Nephron (organoid): ENCODE measurements around the gene ITK.

Experiments used
- H3K27ac Mint-ChIP-seq, 3 experiments: 2 replicates each; pipeline ENCODE4 v1.8.0; 2020; ENCODE audit warnings: mixed read lengths in 3 of 3, mild to moderate bottlenecking in 2 of 3, moderate library complexity in 1 of 3
- H3K27me3 Mint-ChIP-seq: 2 replicates; pipeline ENCODE4 v1.8.0; 2021; ENCODE audit warnings: low read depth, mild to moderate bottlenecking, moderate library complexity, mixed read lengths
- H3K36me3 Mint-ChIP-seq: 2 replicates; pipeline ENCODE4 v1.8.0; 2020; ENCODE audit warnings: low read depth, mixed read lengths
- H3K4me1 Mint-ChIP-seq: 2 replicates; pipeline ENCODE4 v1.8.0; 2020; ENCODE audit warnings: mixed read lengths
- H3K4me3 Mint-ChIP-seq, 3 experiments: 2 replicates each; pipeline ENCODE4 v1.8.0; 2020; ENCODE audit warnings: mild to moderate bottlenecking in 3 of 3, mixed read lengths in 3 of 3, moderate library complexity in 2 of 3
- H3K9me3 Mint-ChIP-seq: 2 replicates; pipeline ENCODE4 v1.8.0; 2020; ENCODE audit warnings: mixed read lengths
- CTCF ChIP-seq, 3 experiments: fragments of 200-600 bp; sonication (generic); IDR thresholded peaks; one replicate each; pipeline ENCODE4 v1.5.0; 2021; ENCODE audit warnings: antibody characterized with exemption in 3 of 3; ENCODE audit not compliant: unreplicated experiment in 3 of 3

The ITK gene

GRCh38 chr5:157165668-157166067 is 15.0 kb upstream of the ITK start:
- TF ChIP-seq CTCF (IDR thresholded peaks at IDR 0.05; ENCODE audit: unreplicated experiment in 3 of 3): no peak
- peaks cover 15% of the 10 kb centered on the region for H3K27me3 Mint-ChIP-seq
- no peaks in the 10 kb centered on the region for H3K4me1 Mint-ChIP-seq
- no peak overlapping the region for H3K4me3 Mint-ChIP-seq
- H3K27ac Mint-ChIP-seq: no peak overlapping the region
- H3K36me3 Mint-ChIP-seq: no peaks in the 10 kb centered on the region
- no peaks in the 10 kb centered on the region for H3K9me3 Mint-ChIP-seq

GRCh38 chr5:157166214-157167213 is 14.1 kb upstream of the ITK start, which contains the start of gene GARIN3:
Gene GARIN3 (minus strand): TSS chr5:157166264. CDS start chr5:157166168, 96 bp downstream.
- H3K4me3 Mint-ChIP-seq: no peak within 1 kb of the TSS
- H3K4me1 Mint-ChIP-seq: no peaks in the 10 kb centered on the region
- H3K27ac Mint-ChIP-seq: no peak within 1 kb of the TSS
- H3K36me3 Mint-ChIP-seq: no peaks in the 10 kb centered on the region
- H3K9me3 Mint-ChIP-seq: no peaks in the 10 kb centered on the region
- no peak for TF ChIP-seq CTCF (IDR thresholded peaks at IDR 0.05; ENCODE audit: unreplicated experiment in 3 of 3)
- H3K27me3 Mint-ChIP-seq: peaks cover 15% of the 10 kb centered on the region

- Mint-ChIP-seq H3K27ac (no peak overlapping the region), H3K4me3 (no peak overlapping the region), H3K4me1 (no peaks in the 10 kb centered on the region), H3K9me3 (no peaks in the 10 kb centered on the region), H3K27me3 (peaks cover 15% of the 10 kb centered on the region), H3K36me3 (no peaks in the 10 kb centered on the region)
- no peak for TF ChIP-seq CTCF (IDR thresholded peaks at IDR 0.05; ENCODE audit: unreplicated experiment in 3 of 3)
Observed at GRCh38 chr5:157167214-157167621, 13.4 kb upstream of the ITK start.

GRCh38 chr5:157168286-157168685 is 12.4 kb upstream of the ITK start:
- no peaks in the 10 kb centered on the region for H3K36me3 Mint-ChIP-seq
- no peak overlapping the region for H3K27ac Mint-ChIP-seq
- no peak for TF ChIP-seq CTCF (IDR thresholded peaks at IDR 0.05; ENCODE audit: unreplicated experiment in 3 of 3)
- no peaks in the 10 kb centered on the region for H3K9me3 Mint-ChIP-seq
- peaks cover 13% of the 10 kb centered on the region for H3K27me3 Mint-ChIP-seq
- H3K4me3 Mint-ChIP-seq: no peak overlapping the region
- H3K4me1 Mint-ChIP-seq: no peaks in the 10 kb centered on the region

- Mint-ChIP-seq H3K36me3 (no peaks in the 10 kb centered on the region), H3K27me3 (peaks cover 4% of the 10 kb centered on the region), H3K4me1 (no peaks in the 10 kb centered on the region)
Observed at GRCh38 chr5:157172403-157172802, 8.2 kb upstream of the ITK start.

More at GRCh38 chr5:157172403-157172802, 8.2 kb upstream of the ITK start:
- Mint-ChIP-seq H3K4me3 (no peak overlapping the region), H3K9me3 (no peaks in the 10 kb centered on the region), H3K27ac (no peak overlapping the region)
- no peak for TF ChIP-seq CTCF (IDR thresholded peaks at IDR 0.05; ENCODE audit: unreplicated experiment in 3 of 3)
